GM23248 (cell line): ENCODE measurements around the gene DNAH7.

Experiments used
- EZH2 ChIP-seq: fragments of 200-600 bp; sonication (generic); IDR thresholded peaks from 2 replicates; pipeline ENCODE4 v1.6.1; 2018; ENCODE audit warnings: antibody characterized with exemption, mild to moderate bottlenecking; ENCODE audit not compliant: insufficient read depth, poor library complexity, severe bottlenecking
- EZH2phosphoT487 ChIP-seq: fragments of 200-600 bp; sonication (generic); IDR thresholded peaks from 2 replicates; pipeline ENCODE4 v1.6.1; 2018; ENCODE audit warnings: antibody characterized with exemption, moderate library complexity, mild to moderate bottlenecking, low read depth; ENCODE audit not compliant: insufficient read depth

- TF ChIP-seq EZH2phosphoT487, result no peak
- no peak for TF ChIP-seq EZH2
Measured at GRCh38 chr2:195836002-195836401, 232.6 kb downstream of the DNAH7 start.
